ENCODE data around the gene DDX39B.

DDX39B gene

DNA sequence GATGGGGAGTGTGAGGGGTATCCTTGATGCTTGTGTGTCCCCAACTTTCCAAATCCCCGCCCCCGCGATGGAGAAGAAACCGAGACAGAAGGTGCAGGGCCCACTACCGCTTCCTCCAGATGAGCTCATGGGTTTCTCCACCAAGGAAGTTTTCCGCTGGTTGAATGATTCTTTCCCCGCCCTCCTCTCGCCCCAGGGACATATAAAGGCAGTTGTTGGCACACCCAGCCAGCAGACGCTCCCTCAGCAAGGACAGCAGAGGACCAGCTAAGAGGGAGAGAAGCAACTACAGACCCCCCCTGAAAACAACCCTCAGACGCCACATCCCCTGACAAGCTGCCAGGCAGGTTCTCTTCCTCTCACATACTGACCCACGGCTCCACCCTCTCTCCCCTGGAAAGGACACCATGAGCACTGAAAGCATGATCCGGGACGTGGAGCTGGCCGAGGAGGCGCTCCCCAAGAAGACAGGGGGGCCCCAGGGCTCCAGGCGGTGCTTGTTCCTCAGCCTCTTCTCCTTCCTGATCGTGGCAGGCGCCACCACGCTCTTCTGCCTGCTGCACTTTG lies 33.6 kb upstream of the DDX39B start, which contains the start of gene TNF:
TSS of gene TNF (plus strand) at position 231 of the 567 bp plus-strand sequence. CDS start at position 408, 177 bp downstream.
- peak in 1 of 2 experiments; percentile 11 for DNase-seq

- DNase-seq, result no peak
Observed at GRCh38 chr6:31574106-31575061, 32.6 kb upstream of the DDX39B start.

- DNase-seq, result no peak
Observed at GRCh38 chr6:31573239-31574105, 31.7 kb upstream of the DDX39B start.

DNA sequence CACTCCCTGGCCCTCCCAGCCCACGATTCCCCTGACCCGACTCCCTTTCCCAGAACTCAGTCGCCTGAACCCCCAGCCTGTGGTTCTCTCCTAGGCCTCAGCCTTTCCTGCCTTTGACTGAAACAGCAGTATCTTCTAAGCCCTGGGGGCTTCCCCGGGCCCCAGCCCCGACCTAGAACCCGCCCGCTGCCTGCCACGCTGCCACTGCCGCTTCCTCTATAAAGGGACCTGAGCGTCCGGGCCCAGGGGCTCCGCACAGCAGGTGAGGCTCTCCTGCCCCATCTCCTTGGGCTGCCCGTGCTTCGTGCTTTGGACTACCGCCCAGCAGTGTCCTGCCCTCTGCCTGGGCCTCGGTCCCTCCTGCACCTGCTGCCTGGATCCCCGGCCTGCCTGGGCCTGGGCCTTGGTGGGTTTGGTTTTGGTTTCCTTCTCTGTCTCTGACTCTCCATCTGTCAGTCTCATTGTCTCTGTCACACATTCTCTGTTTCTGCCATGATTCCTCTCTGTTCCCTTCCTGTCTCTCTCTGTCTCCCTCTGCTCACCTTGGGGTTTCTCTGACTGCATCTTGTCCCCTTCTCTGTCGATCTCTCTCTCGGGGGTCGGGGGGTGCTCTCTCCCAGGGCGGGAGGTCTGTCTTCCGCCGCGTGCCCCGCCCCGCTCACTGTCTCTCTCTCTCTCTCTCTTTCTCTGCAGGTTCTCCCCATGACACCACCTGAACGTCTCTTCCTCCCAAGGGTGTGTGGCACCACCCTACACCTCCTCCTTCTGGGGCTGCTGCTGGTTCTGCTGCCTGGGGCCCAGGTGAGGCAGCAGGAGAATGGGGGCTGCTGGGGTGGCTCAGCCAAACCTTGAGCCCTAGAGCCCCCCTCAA lies 30.5 kb upstream of the DDX39B start, which contains the start of gene LTA:
TSS of gene LTA (plus strand) at position 249 of the 871 bp plus-strand sequence. CDS start at position 703, 454 bp downstream.
- no peak for DNase-seq

DNA sequence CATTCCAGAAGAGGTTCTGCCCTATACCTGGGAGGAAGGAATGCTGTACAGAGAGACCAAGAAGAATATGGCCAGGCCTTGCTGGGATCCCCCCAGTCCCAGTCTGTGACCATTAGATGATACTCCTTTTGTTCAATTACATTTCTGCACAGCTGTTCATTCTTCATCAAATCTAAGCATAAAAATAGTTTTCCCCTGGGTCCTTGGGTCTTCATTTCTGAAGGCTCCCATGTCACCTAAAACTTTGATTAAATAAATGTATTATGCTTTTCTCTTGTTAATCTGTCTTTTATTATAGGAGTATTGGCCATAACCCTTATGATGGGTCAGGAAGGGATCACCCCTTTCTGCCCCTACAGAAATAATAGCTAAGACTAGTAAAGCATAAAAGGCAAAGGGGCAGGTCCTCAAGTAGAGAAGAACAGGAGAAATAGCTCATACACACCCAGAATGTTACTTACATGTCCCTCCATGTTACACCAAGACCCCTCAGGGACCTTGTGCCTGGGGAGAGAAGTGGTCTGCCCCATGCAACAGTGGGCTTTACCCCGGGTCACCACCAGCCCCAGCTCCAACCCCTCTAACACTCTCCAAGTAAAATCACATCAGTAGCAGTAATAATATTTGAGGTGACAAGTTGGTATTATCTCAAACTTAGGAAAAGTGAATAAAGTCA lies 28.2 kb upstream of the DDX39B start:
- no peak for DNase-seq

DNA sequence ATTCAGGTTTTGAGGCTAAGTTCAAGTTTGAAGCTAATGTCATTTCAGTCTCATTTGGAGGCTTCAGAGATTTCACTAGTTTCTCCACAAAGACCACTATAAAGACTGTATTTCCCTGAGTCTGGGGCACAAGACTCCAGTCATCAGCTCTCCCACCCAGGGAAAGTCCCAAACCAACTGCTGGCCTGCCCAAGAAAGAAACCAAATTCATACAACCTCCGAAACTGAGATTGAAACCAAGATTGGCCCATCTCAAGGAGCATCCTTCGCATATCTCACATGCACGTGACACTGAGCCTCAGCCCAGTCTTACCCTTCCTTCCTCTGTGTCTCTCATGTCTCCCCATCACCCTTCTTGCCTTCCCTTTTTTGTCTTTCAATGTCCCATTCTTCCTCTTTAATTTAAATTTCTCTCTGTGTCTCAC lies 26.7 kb upstream of the DDX39B start:
- no peak for DNase-seq

DNA sequence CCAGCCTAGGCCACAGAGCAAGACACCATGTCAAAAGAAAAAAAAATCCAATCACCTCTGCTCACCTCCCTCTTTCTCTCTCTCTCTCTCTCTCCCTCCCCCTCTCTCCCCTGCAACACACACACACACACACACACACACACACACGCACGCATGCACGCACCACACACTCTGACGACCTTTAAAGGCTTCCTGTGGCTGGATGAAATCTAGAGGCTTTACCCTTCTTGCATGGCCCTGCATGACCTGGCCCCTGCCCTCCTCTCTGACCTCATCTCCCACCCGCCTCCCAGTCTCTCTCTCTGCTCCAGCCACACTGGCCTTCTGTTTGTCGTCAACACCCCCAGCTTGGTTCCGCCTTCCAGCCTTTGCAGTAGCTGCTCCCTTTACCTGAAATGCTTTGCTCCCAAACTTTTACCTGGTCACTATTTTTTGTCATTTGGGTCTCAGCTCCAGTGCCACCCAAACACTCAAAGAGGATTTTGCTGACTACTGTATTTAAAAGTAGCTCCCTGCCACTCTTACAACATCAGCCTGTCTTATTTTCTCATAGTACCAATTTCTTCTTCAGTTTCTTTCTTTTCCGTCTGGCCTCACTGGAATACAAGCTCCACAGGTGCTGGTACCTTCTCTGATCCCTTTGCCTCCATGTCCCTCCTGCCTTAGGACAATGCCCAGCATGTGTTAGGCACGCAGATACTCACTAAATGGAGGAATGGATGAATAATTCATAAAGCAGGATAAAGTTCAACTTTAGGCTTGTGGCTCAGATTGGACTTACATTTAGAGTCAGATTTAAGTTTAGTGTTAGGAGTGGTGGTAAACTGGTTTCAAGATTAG lies 25.9 kb upstream of the DDX39B start:
- no peak for DNase-seq

DNA sequence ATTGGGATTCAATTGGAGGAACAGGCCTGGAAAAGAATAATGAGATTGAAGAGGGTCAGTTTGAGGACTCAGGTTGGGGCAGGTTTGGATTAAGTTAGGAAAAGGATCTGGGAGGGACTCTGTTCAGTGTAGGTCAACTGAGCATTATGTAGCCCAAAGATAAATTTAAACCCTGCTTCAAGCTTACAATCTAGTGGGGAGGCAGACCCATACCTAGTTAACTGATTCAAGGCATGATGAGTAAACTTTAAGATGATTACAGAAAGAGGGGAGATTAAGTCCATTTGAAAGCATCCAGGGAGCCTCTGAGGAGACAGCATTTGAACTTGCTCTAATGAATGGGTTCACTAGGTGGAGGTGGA lies 18.9 kb upstream of the DDX39B start:
- DNase-seq, result no peak

- no peak for DNase-seq
Observed at GRCh38 chr6:31559958-31560696, 18.3 kb upstream of the DDX39B start.

DNA sequence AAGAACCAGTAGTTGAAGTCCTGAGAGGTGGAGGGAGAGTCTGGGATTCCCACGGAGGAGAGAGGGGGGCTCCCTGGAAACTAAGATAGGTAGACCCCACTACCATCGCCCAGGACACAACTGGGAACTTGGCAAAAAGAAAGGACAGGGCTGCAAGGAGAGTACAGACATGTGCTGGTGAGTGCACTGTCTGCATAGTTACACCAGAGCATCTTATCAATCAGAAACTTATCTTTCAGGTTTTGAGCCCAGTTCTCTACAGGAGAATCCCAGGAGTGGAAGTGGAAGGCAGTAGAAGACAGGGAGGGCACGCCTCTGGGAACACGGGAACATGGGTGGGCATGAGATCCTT lies 17.8 kb upstream of the DDX39B start:
- no peak for DNase-seq

GRCh38 chr6:31558631-31559500 lies 17.1 kb upstream of the DDX39B start:
- no peak for DNase-seq

GRCh38 chr6:31558318-31558625 lies 16.5 kb upstream of the DDX39B start:
- DNase-seq, result no peak

- DNase-seq, result no peak
Observed at GRCh38 chr6:31557443-31558317, 15.9 kb upstream of the DDX39B start.

GRCh38 chr6:31556307-31556706 lies 14.5 kb upstream of the DDX39B start:
- no peak for DNase-seq

DNA sequence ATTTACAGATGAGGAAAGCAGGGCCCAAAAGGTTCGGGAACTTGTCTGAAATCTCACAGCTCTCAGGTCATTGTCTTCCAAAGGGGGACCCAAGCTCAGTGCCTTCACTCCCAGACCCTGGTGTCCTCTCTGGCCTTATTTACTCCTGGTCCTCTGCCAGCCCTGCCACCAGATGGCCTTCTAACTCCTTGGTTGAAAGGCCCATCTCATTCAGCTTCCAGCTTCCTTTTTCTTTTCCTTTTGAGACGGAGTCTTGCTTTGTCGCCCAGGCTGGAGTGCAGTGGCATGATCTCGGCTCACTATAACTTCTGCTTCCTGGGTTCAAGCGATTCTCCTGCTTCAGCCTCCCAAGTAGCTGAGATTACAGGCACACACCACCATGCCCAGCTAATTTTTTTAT lies 9.6 kb upstream of the DDX39B start:
- DNase-seq, result peak in 1 of 2 experiments; percentile 48

DNA sequence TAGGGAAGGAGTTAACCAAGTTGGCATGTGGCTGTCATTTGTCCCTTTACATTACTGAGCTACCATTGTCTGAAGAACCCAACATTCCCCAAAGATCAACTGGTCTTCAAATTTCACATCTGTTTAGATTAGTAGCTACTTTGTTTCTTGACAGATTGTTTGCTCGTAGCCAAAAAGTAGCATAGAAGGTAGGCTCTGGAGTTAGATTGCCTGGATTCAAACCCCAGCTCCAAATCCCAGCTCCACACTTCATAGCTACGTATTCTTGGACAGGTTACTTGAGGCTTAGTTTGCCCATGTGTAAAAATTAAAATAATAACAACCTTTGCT lies 6.7 kb upstream of the DDX39B start:
- no peak for DNase-seq

- DNase-seq, result peak in 1 of 2 experiments; percentile 39
Observed at GRCh38 chr6:31547727-31548543, 6.1 kb upstream of the DDX39B start.

All from NCI-H526 (cell line).